Osteoblast (primary cell): Measurements from ENCODE around the gene WFIKKN1. TPM values are rescaled to one million over a fixed set of nuclear protein-coding genes. Genes with fewer than 3 reads are reported as not detected.

Source experiments
- DNase-seq: peaks from one replicate; pipeline ENCODE4 v3.0.0; 2011; ENCODE audit warnings: low spot score, mixed read lengths; ENCODE audit not compliant: insufficient read length; ENCODE audit errors: missing footprints
- H2AFZ ChIP-seq: 2 replicates; pipeline ENCODE4 v1.6.0; 2011; ENCODE audit warnings: mild to moderate bottlenecking, low read length
- H3K27ac ChIP-seq: 2 replicates; pipeline ENCODE4 v1.5.1; 2011; ENCODE audit warnings: mild to moderate bottlenecking, low read depth, low read length, moderate library complexity
- H3K27me3 ChIP-seq: 2 replicates; pipeline ENCODE4 v1.6.0; 2012; ENCODE audit warnings: mild to moderate bottlenecking, control low read depth, inconsistent platforms, low read length, moderate library complexity; ENCODE audit not compliant: insufficient read depth
- H3K36me3 ChIP-seq: 2 replicates; pipeline ENCODE4 v1.5.1; 2011; ENCODE audit warnings: mild to moderate bottlenecking, low read length, control low read depth, moderate library complexity; ENCODE audit not compliant: insufficient read depth
- H3K4me1 ChIP-seq: 2 replicates; pipeline ENCODE4 v1.5.1; 2011; ENCODE audit warnings: mild to moderate bottlenecking, low read length, control low read depth, moderate library complexity; ENCODE audit not compliant: insufficient read depth
- H3K4me2 ChIP-seq: 2 replicates; pipeline ENCODE4 v1.6.0; 2011; ENCODE audit warnings: mild to moderate bottlenecking, low read length; ENCODE audit not compliant: insufficient read depth
- H3K4me3 ChIP-seq: fragments of 200-600 bp; sonication (generic); 3 replicates; pipeline ENCODE4 v1.5.1; 2012; ENCODE audit warnings: mild to moderate bottlenecking, low read length, inconsistent platforms; ENCODE audit not compliant: insufficient read depth
- H3K79me2 ChIP-seq: 2 replicates; pipeline ENCODE4 v1.6.0; 2012; ENCODE audit warnings: mild to moderate bottlenecking, low read length, control low read depth, inconsistent platforms; ENCODE audit not compliant: insufficient read depth
- H3K9me3 ChIP-seq: 2 replicates; pipeline ENCODE4 v1.5.1; 2011; ENCODE audit warnings: low read depth, low read length, control low read depth
- H4K20me1 ChIP-seq: 2 replicates; pipeline ENCODE4 v1.6.0; 2012; ENCODE audit warnings: mild to moderate bottlenecking, low read length, control low read depth; ENCODE audit not compliant: insufficient read depth
- CTCF ChIP-seq: IDR thresholded peaks from 2 replicates; pipeline ENCODE4 v1.5.1; 2011; ENCODE audit warnings: mild to moderate bottlenecking, low read depth, low read length, moderate library complexity; ENCODE audit errors: extremely low read depth
- total RNA-seq: library from RNA; depleted of rRNA; stranded (reverse); fragments of >200 nt; gene quantifications from 2 replicates; pipeline ENCODE4 v1.2.3, GENCODE V29; 2012

The WFIKKN1 gene
- total RNA-seq, 1 donor = 0.36 TPM

GRCh38 chr16:638836-639235 is 8.1 kb downstream of the WFIKKN1 start:
- no peaks in the 10 kb centered on the region for H3K27me3 ChIP-seq
- TF ChIP-seq CTCF = no peak
- no peak overlapping the region for H3K4me2 ChIP-seq
- peaks cover 23% of the 10 kb centered on the region for H3K79me2 ChIP-seq
- no peak overlapping the region for H2AFZ ChIP-seq
- no peaks in the 10 kb centered on the region for H3K36me3 ChIP-seq
- no peak overlapping the region for H3K27ac ChIP-seq
- H3K9me3 ChIP-seq = no peaks in the 10 kb centered on the region
- peaks cover 10% of the 10 kb centered on the region for H3K4me1 ChIP-seq
- no peak overlapping the region for H3K4me3 ChIP-seq
- H4K20me1 ChIP-seq = peaks cover 8% of the 10 kb centered on the region
- DNase-seq = no peak

- Histone ChIP-seq H3K27ac (no peak overlapping the region), H2AFZ (no peak overlapping the region), H3K27me3 (no peaks in the 10 kb centered on the region), H3K4me2 (peak overlapping the region; percentile 86), H3K4me3 (peak overlapping the region; percentile 83), H3K36me3 (no peaks in the 10 kb centered on the region), H3K79me2 (peaks cover 17% of the 10 kb centered on the region), H4K20me1 (peaks cover 3% of the 10 kb centered on the region), H3K4me1 (peaks cover 4% of the 10 kb centered on the region), H3K9me3 (no peaks in the 10 kb centered on the region)
- no peak for DNase-seq
- TF ChIP-seq CTCF = no peak
Observed at GRCh38 chr16:640614-641013, 9.8 kb downstream of the WFIKKN1 start.

- H3K36me3 ChIP-seq = no peaks in the 10 kb centered on the region
- peaks cover 9% of the 10 kb centered on the region for H3K4me1 ChIP-seq
- H4K20me1 ChIP-seq = peaks cover 3% of the 10 kb centered on the region
- peak within 1 kb of the TSS; percentile 80 for H2AFZ ChIP-seq
- no peaks in the 10 kb centered on the region for H3K9me3 ChIP-seq
- H3K4me2 ChIP-seq = peak within 1 kb of the TSS; percentile 86
- TF ChIP-seq CTCF = no peak
- H3K27ac ChIP-seq = peak within 1 kb of the TSS; percentile 37
- H3K79me2 ChIP-seq = peaks cover 15% of the 10 kb centered on the region
- DNase-seq = peak; percentile 100
- peak within 1 kb of the TSS; percentile 83 for H3K4me3 ChIP-seq
- no peaks in the 10 kb centered on the region for H3K27me3 ChIP-seq
Observed at GRCh38 chr16:641326-642188, 10.8 kb downstream of the WFIKKN1 start, which contains the start of gene MCRIP2. Gene MCRIP2, plus strand, starts transcription at chr16:641828. Its CDS starts 164 bp downstream, at chr16:641992.

- H3K36me3 ChIP-seq = no peaks in the 10 kb centered on the region
- H3K4me2 ChIP-seq = peak overlapping the region; percentile 86
- peaks cover 5% of the 10 kb centered on the region for H4K20me1 ChIP-seq
- H3K4me1 ChIP-seq = peaks cover 10% of the 10 kb centered on the region
- peak overlapping the region; percentile 83 for H3K4me3 ChIP-seq
- H3K9me3 ChIP-seq = no peaks in the 10 kb centered on the region
- H3K27ac ChIP-seq = no peak overlapping the region
- TF ChIP-seq CTCF = no peak
- peak; percentile 96 for DNase-seq
- peaks cover 24% of the 10 kb centered on the region for H3K79me2 ChIP-seq
- peak overlapping the region; percentile 15 for H2AFZ ChIP-seq
- no peaks in the 10 kb centered on the region for H3K27me3 ChIP-seq
Observed at GRCh38 chr16:642189-643049, 11.6 kb downstream of the WFIKKN1 start.
